IMR-90 (cell line): ENCODE results near the gene RAB25.
A peak's percentile ranks its signal among the peaks of the same experiment; 100 is the strongest.

Source experiments
- BHLHE40 ChIP-seq: fragments of 150-350 bp; IDR thresholded peaks from 2 replicates; pipeline ENCODE4 v1.6.1; 2016; ENCODE audit warnings: mild to moderate bottlenecking, low read depth, low read length
- CEBPB ChIP-seq: IDR thresholded peaks from 2 replicates; pipeline ENCODE4 v1.6.1; 2012; ENCODE audit warnings: low read depth, low read length, improper control_type of control experiment
- CHD1 ChIP-seq: IDR thresholded peaks from 2 replicates; pipeline ENCODE4 v1.6.1; 2012; ENCODE audit warnings: low read depth, low read length, improper control_type of control experiment
- MAZ ChIP-seq: IDR thresholded peaks from 2 replicates; pipeline ENCODE4 v1.6.1; 2012; ENCODE audit warnings: low read depth, mild to moderate bottlenecking, low read length, improper control_type of control experiment, moderate library complexity, borderline replicate concordance
- POLR2A ChIP-seq: IDR thresholded peaks from 2 replicates; pipeline ENCODE4 v1.6.1; 2012; ENCODE audit warnings: mild to moderate bottlenecking, low read depth, low read length
- RFX5 ChIP-seq: IDR thresholded peaks from 2 replicates; pipeline ENCODE4 v1.8.0; 2012; ENCODE audit warnings: low read depth, mild to moderate bottlenecking, low read length, moderate library complexity
- TF ChIP-seq, protein P1 (sequence below): conservative IDR thresholded peaks from 2 replicates; pipeline ENCODE4 v1.5.1; 2012; ENCODE audit warnings: mild to moderate bottlenecking, low read depth, low read length, improper control_type of control experiment

DNA sequence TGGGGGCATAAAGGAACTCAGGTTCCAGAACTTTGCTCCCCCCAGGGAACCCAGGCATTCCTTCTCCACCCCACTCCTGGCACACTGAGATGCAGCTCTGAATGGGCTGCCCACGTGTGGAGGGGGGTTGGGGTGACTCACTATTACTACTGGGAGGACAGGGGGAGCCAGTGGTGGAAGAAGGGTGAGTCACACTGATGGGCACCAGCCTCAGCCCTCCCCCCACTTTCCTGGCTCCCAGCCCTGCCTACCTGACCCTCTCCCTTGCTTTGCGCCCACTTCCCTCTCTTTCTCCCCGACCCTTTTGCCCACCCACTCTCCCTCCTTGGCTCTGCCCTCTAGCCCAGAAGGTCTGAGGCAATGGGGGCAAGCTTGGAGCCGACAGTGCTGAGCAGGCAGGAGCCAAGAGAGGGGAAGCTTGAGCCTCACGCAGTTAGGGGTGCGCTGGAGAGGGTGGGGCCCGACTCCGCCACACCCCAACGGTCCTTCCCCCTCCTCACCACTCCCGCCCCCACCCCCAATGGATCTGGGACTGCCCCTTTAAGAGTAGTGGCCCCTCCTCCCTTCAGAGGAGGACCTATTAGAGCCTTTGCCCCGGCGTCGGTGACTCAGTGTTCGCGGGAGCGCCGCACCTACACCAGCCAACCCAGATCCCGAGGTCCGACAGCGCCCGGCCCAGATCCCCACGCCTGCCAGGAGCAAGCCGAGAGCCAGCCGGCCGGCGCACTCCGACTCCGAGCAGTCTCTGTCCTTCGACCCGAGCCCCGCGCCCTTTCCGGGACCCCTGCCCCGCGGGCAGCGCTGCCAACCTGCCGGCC is 53.4 kb downstream of the RAB25 start, which contains the start of gene LMNA:
- TF ChIP-seq, protein P1, sequence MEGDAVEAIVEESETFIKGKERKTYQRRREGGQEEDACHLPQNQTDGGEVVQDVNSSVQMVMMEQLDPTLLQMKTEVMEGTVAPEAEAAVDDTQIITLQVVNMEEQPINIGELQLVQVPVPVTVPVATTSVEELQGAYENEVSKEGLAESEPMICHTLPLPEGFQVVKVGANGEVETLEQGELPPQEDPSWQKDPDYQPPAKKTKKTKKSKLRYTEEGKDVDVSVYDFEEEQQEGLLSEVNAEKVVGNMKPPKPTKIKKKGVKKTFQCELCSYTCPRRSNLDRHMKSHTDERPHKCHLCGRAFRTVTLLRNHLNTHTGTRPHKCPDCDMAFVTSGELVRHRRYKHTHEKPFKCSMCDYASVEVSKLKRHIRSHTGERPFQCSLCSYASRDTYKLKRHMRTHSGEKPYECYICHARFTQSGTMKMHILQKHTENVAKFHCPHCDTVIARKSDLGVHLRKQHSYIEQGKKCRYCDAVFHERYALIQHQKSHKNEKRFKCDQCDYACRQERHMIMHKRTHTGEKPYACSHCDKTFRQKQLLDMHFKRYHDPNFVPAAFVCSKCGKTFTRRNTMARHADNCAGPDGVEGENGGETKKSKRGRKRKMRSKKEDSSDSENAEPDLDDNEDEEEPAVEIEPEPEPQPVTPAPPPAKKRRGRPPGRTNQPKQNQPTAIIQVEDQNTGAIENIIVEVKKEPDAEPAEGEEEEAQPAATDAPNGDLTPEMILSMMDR, result no peak
- TF ChIP-seq BHLHE40, result peak; percentile 81
- peak; percentile 91 for TF ChIP-seq MAZ
- no peak for TF ChIP-seq CEBPB
- peak; percentile 99 for TF ChIP-seq POLR2A
- TF ChIP-seq RFX5, result no peak
- no peak for TF ChIP-seq CHD1
